GM18868 (cell line): ENCODE measurements around the gene PTPRN2.
A peak's percentile ranks its signal among the peaks of the same experiment; 100 is the strongest.

Experiments
- ATAC-seq: cut with Tn5 transposase; IDR thresholded peaks from one replicate; pipeline ENCODE4 v1.9.1; 2021; ENCODE audit warnings: mild to moderate bottlenecking, moderate library complexity; ENCODE audit not compliant: unreplicated experiment

Gene PTPRN2

DNA sequence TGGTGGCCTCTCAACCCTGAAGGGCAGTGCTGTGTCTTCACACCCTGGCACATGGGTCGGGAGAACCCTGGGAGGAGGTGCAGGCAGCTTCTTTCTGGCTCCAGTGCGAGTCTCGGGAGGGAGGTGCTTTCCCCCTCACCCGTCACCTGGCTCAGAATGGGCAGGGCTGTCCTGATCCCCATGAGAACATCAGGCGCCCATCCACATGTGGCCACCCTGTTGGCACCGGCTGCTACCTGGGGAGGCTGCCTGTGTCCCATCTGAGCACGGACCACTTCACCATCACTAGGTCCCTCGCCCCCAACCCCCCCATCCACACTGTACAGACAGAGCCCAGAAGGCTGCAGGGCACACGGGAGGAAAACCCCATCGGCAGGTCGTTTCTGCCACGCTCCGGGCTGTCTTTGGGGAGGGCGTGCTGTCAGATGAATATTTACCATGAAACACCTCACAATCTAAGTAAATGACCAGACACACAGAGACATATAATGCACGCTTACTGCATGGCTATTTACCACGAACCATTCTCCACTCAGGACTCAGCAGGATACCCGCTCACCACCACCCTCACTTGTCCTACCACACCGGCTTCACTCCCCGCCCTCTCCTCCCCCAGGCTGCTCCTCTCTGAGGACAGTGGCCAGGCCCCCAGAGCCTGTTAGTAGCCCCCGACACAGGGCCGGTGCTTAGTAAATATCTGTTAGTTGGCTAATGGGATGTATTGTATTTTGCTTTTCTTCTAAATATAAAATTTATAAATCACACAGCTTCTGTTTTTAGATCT, 968.6 kb downstream of the PTPRN2 start:
- no peak for ATAC-seq

GRCh38 chr7:157618091-157618726, 969.4 kb downstream of the PTPRN2 start:
- no peak for ATAC-seq

DNA sequence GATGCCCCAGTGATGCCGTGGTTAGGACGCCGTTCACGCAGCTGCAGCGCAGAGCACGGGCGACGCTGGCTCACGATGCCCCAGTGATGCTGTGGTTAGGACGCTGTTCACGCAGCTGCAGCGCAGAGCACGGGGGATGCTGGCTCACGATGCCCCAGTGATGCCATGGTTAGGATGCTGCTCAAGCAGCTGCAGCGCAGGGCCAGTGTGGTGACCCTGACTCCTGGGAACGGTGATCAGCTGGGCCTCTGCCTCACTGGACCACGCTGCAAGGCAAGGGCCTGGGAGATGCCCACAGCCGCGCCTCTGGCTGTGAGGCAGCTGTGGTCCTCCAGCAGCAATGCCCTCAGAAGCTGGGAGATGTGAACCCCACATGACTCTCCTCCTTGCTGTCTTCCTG, 970.2 kb downstream of the PTPRN2 start:
- no peak for ATAC-seq

DNA sequence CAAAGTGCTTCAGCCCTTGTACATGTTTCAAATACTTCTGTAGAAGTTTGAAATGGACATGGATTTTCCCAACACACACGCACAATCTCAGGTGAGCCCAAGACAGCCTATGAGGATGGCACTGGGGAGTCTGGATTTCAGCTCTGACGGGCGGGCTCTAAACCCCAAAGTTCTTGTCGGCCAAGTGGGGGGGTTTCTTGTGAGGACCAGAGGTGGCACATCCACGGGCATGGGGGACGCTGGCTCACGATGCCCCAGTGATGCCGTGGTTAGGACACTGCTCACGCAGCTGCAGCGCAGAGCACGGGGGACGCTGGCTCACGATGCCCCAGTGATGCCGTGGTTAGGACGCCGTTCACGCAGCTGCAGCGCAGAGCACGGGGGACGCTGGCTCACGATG, 970.7 kb downstream of the PTPRN2 start:
- ATAC-seq, result no peak

DNA sequence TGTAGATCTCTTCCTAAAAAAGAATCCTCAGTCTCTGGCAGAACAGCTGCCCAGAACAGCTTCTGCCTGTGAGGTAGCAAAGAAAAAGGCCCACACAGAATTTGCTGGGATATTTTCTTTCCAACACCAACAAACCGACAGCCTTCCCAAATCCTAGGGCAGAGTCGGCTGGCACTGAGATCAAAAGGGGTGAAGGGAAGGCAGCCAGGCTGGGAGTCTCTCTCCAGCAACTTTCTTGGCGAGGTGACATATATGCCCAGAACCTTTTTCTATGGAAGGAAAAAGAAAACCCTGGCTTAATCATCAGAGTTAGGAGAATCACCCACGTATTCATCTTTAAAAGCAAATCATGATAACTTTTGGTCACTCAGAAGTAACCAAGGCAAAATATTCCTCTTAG, 971.2 kb downstream of the PTPRN2 start:
- no peak for ATAC-seq

DNA sequence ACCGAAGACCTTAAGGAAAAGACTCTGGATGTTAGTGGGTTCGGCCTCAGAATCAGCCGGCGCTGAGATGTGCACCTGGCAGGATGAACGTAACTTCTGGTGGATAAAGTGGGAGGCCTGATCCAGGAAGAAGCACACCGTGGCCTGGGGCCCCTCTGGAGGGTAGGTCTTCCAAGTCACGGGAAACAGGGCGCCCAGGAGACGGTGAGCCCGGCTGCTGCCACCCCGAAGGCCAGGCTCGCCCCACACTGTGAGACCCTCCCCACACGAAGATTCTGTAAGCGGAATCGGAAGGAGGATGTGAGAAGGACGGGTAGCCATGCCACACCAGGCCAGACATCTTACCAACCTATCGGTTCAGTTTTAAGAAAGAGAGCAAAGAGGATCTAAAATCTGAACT, 971.8 kb downstream of the PTPRN2 start:
- no peak for ATAC-seq

DNA sequence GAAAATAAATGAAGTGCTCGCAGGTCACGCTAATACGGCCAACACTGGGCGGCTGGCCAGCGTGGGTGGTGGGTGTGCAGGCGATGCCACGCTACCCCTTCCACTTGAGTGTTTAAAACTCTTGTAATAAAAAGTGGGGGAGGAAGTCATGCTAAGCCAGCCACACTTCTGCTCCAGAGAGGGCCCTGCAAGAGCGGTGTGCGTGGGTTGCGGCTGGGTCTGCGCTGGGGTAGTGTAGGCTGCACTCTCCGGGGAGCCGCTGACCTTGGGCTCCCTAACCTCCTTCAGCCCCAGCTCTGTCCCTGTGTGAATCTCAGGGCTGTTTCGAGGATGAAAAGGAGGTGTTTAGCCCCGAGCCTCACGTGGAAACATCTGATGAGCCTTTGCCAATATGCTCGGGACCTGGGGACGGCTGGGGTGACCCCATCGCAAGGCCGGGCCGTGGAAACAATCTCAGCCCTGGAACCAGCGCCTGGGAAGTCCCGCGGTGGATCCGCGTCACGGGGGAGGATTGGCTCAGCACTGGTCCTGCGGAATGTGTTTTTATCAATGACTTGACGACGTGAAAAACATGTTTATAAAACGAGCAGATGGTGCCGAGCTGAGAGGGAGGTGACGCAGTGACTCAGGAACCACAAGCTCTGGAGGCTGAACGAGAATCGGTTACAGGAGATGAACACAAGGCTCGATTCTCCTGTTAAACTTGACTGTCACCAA, 972.4 kb downstream of the PTPRN2 start:
- ATAC-seq, result no peak

DNA sequence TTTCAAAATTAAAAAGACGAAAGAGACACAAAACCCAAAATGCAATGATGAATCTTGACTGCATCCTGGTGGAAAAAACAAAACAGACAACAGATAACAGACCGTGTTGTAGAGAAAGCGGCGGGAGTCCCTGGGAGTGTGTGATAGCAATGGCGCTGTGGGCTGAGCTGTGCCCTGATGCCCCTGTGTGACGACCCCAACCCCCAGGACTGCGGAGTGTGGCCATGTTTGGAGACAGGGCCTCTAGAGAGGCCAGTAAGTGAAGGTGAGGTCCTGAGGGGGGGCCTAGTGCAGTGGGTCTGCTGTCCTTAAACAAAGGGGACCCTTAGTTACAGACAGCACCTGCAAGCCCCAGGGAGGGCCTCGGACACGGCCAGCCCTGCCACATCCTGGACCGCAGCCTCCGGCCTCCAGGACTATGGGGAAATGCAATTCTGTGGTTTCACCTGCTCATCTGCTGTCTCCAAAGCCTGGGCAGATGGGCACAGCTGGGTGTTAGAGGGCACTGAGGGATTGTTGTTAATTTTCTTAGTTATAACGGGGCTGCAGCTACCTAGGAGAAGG, 973.1 kb downstream of the PTPRN2 start:
- ATAC-seq, result no peak

DNA sequence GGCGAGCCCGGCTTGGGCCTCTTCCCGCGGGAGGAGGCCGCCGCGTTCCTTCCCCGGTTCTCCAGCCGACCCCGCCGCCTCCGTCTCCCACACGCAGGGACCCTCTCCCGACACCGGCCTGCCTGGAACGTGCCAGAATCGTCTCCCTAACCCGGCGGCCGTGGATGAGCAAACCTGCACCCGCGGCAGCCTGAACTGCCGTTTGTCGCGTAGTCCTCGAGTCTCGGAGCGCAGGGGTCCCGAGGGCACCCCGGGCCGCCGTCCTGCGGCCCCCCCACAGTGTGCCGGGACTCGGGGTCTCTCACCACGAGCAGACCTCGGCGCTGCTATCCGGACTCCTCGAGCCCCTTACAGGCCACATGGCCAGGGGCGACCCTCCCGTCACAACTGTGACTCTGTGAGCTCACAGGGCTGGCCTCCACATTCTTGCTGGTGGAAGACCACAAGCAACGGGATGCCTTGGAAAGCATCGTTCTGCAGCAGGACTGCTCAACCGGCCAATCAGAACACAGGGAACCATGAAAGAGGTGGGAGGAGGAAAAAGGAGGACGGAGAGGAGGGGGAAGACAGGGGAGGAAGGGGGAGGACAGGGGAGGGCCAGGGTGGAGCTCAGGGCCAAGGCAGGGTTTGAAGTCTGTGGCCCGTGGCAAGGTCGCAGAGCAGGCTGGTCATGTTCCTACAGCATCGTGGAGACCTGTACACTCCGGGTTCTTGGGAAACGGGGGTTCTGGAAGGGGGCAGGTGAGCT, 973.9 kb downstream of the PTPRN2 start:
- ATAC-seq, result no peak

GRCh38 chr7:157612664-157613561, 974.7 kb downstream of the PTPRN2 start:
- peak; percentile 76 for ATAC-seq

DNA sequence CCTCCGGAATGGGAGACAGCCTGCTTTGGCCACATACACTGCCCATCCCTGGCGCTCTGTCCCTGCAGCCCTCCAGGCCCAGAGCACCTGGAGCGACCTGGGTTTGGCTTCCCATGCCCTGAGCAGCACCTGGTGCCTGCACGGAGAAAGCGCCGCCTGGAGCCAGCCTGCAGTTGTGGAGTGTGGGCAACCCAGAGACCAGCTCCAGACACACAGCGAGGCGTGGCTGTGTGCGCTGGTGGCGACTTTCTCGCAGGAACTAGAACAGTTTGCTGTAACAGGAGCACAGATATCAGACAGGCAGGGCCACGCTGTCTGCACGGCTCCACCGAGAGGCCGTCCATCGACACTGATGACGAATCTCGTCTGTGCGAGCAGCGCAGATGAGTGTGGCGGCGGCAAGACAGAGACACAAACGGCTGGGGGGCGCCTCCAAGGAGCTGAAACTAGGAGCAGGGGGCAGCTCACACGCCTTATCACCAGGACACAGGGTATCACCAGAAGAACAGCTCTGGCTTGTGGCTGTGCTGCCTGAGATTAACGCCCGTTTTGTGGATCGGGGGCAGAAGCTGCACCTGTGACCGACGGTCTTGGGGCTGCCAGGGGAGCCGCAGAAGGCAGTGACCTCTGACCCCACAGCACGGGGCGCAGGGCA, 975.5 kb downstream of the PTPRN2 start:
- no peak for ATAC-seq

DNA sequence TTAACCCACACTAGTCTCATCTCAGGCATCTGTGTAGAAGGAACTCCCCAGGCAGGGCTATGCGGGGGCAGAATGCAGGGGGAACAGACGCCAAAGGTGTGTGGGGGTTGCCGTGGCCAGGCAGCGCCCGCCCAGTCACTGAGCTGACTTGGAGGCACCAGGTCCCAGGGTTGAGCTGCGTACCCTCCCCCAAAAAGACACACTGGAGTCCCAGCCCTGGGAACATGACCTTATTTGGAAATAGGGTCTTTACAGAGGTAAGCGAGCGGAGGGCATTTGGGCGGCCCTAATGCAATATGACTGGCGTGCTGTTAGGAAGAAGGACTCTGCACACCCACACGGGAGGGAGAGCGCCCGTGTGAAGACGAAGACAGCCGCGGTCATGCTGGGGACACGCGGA, 976.3 kb downstream of the PTPRN2 start:
- no peak for ATAC-seq

DNA sequence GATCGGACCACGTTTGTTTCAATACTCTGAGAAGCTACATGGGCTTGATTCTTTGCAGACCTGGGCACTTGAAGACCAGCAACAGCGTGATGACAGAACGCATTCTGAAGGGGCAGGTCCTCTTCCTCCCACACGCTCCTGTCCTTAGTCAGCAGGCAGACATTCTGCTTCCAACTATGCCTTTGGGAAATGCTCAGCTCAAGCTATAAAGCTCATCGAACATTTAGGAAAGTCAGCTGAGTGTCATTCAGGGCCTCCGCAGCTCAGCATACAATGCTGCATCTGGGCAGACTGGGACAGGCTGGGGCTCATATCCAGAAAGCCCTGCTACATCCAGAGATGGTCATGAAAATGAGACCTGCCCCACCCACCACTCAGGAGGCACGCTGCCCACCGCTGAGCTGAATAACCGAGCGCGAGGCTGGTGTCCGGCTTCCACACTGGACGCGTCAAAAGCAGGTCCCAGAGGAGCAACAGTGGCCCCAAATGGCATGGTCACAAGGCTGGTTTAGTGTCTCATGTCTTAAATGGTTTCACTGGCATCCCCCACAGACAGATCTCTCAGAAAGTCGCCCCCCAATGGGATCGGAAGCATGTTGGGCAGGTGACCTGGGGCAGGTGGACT, 976.8 kb downstream of the PTPRN2 start:
- no peak for ATAC-seq

DNA sequence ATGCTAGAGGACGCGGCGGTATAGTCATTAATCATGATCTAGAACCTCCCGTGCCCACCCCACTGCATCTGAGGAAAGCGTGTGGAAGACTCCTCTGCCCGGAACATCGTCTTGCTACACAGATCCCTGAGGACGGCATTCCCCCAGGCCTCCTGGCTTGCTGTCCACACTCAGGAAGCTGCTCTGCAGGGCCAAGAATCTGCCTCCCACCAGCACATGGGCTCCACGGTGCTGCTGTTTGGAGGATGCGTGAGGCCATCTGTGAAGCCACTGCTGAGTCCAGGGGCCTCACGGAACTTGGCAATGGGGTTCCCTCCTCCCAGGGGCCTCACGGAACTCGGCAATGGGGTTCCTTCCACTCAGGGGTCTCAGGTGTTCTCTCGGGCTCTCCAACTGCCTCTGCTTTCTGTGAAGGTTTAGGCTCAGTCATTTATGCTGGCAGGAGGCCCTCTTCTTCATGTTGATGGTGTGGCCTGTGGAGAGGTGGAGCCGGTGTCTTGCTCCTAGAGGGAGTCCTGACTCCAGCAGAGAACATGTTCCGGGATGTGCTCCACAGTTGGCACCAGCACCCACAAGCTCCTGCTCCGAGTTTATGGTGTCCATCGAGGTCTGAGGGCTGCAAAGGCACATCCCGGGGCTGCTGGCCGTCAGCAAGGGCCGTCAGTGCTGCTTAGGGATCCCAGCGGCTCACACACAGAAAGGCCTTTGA, 977.5 kb downstream of the PTPRN2 start:
- ATAC-seq, result no peak

DNA sequence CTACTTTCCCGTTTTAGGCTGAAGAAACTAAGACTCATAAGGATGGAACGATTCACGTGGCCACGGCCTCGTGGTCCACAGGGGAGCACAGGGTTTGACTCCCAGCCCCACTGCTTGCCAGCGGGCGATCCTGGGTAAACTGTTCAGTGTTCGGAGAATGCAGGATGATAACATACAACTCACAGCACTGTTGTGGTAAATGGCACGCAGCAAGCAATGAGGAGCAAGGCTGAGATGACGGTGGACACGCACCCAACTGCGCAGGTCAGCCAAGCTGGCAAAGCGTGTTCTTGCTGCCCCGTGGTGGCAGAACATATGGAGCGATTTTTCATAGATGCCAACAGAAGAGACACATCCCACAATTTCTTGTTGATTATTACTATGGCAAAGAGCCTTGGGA, 978.1 kb downstream of the PTPRN2 start:
- ATAC-seq, result no peak

- no peak for ATAC-seq
Observed at GRCh38 chr7:157607218-157607617, 980.4 kb downstream of the PTPRN2 start.

DNA sequence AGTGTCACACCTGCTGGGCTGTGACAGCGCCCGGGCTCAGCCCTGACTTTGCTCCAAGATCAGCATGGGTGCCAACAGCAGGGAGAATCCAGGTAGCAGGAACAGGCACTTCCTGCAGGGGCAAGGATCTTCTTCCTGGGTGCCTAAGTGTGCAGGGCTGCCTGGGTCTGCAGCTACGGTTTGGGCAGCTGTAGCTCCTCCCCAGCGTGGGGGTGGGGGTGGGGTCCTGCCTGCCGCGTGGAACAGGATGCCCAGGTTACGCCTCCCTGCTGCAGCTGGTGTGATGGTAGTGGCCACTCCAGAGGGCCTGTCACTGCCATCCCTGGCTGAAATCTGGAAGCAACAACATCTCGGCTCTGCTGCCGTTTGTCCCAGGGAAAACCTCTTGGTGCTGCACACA, 981.5 kb downstream of the PTPRN2 start:
- no peak for ATAC-seq

DNA sequence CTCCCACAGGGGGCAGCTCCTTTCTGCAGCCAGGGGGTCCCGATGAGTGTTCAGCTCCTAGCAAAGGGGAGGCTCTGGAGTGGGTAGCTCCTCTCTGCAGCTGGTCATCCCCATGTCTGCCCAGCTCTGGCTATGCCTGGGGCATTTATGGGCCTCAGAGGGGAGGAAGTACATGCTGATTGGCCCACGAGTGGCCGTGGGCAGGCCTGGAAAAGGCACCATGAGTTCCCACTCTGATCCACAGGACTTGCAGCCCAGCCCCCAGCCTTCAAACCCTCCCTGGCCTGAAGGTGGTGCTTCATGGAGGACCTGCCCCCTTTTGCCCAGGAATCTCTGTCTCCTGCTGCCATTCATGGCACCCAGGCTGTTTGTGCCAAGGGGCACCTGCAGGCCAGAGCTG, 982.0 kb downstream of the PTPRN2 start:
- ATAC-seq, result no peak
